Keratinocyte (primary cell): ENCODE data around the gene EPHB3.

Source experiments
- EZH2 ChIP-seq: IDR thresholded peaks from one replicate; pipeline ENCODE4 v1.6.1; 2012; ENCODE audit warnings: inconsistent platforms, mild to moderate bottlenecking, low read length, moderate library complexity
- TF ChIP-seq, protein P1 (sequence below), 3 experiments: IDR thresholded peaks in 1 of 3; conservative IDR thresholded peaks in 1 of 3; optimal IDR thresholded peaks in 1 of 3; 2 replicates in 2 of 3; 3 replicates in 1 of 3; pipeline versions ENCODE3 to v1.5.1; 2011; ENCODE audit warnings: low read length in 3 of 3, mild to moderate bottlenecking in 3 of 3, moderate library complexity in 2 of 3, control low read depth in 1 of 3, inconsistent platforms in 1 of 3; ENCODE audit not compliant: insufficient read depth in 2 of 3; ENCODE audit errors: extremely low read depth in 1 of 3

DNA sequence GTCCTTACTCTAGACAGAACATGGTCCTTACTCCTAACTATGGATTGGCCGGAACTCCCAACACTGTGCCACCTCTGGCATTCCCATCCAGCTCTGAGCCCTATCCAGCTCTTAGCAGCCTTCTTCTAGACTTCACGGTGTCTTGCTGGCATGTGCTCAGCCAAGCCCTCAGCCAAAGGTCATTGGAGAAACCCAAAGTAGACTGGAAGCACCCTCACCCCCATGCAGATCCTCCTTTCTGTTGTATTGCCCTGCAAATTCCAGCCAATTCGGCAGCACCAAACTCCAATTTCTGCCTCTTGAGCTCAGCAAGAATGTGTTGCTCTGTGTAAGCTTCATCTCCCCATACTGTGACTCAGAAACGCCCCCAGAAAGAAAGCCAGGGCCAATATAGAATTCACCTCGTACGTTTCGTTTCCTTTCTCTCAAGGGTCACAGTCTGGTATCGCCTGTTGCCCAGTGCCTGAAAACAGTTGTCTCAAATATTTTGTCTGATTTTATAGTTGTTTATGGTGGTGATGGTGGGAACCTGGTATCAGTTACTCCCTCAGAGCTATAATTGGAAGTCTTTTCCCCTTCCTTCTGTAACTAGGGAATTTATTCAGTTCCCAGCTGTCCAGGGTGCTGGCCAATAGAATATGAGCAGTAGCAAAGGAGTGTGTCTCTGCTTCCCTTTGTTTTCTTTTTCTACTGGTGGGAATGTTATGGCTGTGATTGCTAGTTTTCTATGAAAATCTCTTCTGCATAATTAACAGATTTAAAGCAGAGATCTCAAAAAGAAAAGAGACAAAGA lies 28.4 kb upstream of the EPHB3 start:
- TF ChIP-seq, protein P1, sequence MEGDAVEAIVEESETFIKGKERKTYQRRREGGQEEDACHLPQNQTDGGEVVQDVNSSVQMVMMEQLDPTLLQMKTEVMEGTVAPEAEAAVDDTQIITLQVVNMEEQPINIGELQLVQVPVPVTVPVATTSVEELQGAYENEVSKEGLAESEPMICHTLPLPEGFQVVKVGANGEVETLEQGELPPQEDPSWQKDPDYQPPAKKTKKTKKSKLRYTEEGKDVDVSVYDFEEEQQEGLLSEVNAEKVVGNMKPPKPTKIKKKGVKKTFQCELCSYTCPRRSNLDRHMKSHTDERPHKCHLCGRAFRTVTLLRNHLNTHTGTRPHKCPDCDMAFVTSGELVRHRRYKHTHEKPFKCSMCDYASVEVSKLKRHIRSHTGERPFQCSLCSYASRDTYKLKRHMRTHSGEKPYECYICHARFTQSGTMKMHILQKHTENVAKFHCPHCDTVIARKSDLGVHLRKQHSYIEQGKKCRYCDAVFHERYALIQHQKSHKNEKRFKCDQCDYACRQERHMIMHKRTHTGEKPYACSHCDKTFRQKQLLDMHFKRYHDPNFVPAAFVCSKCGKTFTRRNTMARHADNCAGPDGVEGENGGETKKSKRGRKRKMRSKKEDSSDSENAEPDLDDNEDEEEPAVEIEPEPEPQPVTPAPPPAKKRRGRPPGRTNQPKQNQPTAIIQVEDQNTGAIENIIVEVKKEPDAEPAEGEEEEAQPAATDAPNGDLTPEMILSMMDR (optimal IDR thresholded peaks at IDR 0.05 in 1 of 3, IDR thresholded peaks at IDR 0.05 in 1 of 3, conservative IDR thresholded peaks at IDR 0.05 in 1 of 3; ENCODE audit: extremely low read depth in 1 of 3, insufficient read depth in 2 of 3, low read length in 3 of 3) = no peak
- no peak for TF ChIP-seq EZH2
